Ureter (tissue), 1 donor: ENCODE results near the gene SNRPD3. TPM values are rescaled to one million over a fixed set of nuclear protein-coding genes. Genes with fewer than 3 reads are reported as not detected.
A peak's percentile ranks its signal among the peaks of the same experiment; 100 is the strongest.
"Not testable (repeated sequence)": the region's sequence is repeated elsewhere in the genome, so short reads cannot be mapped to it uniquely, and the experiment has no call there.

Experiments
- DNase-seq: peaks from one replicate; pipeline ENCODE4 v3.0.0-alpha.2; 2020; ENCODE audit warnings: low spot score
- total RNA-seq: library from RNA; stranded (reverse); gene quantifications from one replicate; pipeline ENCODE4 v1.2.4, GENCODE V29; 2023
- donor health status: DM: yes; HTN: yes; CAD: no.

SNRPD3 gene
- total RNA-seq, 1 donor from 2014 or later: 88.7 TPM

DNA sequence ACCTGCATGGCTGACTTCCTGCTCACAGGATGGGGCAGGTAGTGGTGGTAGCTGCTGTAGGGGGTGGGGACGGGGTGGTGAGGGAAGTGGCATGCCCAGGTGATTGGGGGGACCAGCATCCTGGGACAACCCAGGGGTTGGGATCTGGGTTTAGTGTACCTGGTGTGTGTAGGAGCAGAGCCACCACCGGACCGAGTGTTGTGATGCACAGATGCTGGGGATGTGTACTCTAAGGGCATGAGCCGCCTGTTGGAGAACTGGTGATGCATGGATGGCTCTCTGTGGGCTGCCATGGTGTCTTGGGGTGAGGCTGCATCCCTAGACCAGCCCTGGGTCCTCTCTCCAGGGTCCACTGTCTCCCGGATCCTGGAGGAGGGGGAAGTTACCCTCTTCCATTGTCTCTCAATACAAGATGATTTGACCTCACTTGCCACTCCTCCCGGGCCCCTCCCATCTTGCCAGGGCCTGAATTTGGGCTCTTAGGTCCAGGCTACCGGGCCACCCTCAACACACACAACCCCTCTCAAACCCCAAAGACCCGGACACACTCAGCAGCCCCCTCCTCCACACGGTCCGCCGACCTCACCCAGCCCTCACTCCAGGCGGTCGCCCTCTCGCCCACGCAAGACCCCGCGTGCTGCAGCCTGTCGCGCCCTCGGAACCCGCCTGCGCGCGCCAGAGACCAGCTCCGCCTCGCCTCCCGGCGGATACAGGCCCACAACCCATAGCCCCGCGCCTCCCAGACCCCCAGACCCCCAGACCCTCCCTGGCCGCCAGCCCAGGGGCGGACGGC, 36.5 kb downstream of the SNRPD3 start:
- DNase-seq: no peak

DNA sequence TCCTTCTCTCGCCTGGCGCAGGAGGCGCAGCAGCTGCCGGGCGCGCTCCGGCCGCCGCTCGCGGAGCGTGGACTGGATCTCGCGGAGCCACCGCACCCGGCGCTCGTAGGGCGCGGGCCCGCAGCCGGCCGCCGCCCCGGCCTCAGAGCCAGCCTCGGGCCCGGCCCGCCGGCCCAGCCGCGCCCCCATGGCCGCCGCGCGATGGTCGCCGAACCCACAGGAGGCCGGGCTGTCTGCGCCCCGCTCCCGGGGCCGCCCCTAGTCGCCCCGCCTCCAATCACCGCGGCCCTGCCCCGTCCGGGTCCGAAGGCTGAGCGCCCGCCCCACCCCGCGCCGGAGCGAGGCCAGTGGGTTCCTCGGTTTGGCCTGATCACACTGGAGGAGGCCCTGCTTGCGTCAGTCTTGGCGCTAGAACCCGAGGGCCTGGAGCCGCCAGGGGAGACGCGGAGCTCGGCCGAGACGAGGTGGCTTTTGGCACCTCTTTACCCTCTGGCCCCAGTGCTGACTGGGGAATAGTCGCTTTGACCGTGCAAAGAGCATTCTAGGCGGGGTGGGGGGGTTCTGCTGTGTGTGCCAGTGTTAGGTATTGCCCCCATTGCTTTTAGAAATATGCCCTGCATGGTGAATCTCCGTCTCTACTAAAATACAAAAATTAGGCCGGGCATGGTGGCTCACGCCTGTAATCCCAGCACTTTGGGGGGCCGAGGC, 37.2 kb downstream of the SNRPD3 start, which contains the start of gene LRRC75B:
LRRC75B (minus strand) TSS at position 223 of the 708 bp plus-strand sequence; CDS start at position 189, 34 bp downstream.
- peak; percentile 88 for DNase-seq

DNA sequence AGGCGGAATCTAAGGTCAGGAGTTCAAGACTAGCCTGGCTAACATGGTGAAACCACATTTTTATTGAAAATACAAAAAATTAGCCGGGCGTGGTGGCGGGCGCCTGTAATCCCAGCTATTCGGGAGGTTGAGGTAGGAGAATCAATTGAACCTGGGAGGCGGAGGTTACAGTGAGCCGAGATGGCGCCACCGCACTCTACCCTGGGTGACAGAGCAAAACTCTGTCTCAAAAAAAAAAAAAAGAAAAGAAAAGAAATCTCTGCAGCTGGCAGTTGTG, 37.7 kb downstream of the SNRPD3 start:
- DNase-seq: not testable (repeated sequence)

DNA sequence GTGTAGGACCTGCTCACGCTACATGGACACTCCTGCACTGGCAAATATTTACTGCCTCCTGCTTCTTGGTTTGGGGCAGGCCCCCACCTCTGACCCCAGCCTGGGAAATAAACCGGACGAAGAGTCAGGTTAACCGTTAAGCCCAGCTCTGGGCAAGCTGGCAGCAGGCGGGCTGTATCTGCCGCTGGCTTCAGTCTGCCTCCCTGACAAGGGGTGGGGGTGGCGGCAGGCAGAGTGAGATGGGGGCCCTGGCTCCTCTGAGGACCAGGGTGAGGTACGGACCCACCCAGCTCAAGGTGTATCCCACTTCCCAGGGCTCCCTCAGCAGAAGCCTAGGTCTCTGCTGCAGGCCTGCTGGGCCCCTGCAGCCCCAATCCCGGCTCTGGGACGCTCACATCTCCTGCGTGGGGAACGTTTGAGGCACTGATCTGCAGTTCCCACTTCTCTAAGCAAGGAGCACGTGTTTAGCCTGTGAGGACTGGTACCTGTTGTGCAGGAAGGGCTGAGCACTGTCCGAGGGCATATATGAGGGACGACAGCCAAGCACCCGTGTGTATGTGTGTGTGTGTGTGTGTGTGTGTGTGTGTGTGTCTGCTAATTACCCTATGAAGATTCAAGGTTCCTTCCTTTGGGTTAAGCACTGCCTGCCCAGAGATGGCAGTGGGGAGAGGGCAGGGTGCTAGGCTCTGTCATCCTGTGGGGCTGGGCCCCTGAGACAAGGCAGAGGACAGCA, 38.2 kb downstream of the SNRPD3 start:
- no peak for DNase-seq

DNA sequence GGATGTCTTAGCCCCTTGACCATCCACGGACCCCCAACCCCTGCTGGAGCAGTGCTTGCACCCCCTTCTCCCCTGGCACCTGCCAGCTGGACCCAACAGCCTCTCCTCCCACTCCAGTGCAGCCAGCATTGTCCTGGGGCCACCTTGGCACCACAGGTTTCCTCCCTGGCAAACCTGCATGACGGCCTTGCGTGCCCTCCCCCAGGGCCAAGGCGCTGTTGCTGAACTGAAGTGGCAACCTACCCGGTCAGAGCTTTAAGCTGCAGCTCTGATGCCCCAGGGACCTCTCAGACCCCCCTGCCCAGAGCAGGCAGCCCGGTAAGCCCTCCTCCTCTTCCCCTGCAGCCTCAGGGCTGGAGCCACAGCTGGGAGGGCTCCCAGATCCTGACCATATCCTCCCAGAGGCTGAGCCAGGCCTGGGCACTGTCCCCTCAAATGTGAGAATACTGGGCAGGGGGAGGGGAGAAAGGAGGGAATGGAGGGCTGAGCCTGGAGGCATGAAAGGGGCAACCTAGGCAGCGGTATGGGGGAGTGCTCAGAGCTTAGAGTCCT, 38.8 kb downstream of the SNRPD3 start:
- no peak for DNase-seq

DNA sequence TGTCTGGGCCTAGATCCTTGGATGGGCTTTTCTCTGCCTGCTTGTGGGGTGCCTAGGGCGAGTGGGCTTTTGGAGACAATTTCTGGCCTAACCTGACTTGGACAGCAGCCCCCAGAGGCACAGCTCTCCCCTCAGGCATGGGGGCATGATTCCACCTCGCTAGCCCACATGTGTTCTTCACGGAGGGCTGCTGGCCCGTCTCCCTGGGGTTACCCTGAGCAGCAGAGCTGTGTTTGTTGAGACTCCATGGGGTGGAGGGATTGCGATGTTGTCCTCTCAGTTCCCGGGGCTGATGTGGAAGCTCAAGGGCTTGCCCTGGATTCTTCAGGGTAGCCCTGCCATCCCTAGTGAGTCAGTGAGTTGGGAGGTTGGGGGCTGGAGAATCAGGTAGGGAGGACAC, 39.4 kb downstream of the SNRPD3 start:
- DNase-seq: no peak

DNA sequence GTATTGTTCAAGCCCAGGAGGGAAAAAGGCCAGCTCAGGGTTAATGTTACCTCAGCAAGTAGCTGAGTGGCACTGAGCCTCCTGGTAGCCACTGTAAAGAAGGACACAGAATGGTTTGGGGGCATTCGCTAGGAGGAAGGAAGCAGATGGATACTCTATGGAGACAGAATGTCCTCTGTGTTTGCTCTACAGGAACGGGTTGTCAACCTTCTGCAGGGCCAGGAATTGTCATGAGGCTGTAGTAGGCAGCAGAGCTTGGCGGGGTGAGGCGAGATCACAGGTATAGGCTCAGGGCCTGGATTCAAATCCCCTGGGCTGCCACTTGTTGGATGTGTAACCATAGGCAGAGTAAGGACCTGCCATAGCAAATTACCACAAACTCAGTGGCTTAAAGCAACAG, 40.1 kb downstream of the SNRPD3 start:
- DNase-seq: no peak

DNA sequence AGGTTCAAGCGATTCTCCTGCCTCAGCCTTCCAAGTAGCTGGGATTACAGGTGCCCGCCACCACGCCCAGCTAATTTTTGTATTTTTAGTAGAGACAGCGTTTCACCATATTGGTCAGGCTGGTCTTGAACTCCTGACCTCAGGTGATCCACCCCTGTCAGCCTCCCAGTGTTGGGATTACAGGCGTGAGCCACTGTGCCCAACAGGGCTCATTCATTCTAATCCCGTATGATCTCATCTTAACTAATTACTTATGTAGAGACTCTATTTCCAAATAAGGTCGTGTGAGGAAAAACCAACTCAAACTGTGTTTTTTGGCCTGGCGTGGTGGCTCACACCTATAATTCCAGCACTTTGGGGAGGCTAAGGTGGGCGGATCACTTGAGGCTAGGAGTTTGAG, 41.3 kb downstream of the SNRPD3 start:
- DNase-seq: not testable (repeated sequence)

DNA sequence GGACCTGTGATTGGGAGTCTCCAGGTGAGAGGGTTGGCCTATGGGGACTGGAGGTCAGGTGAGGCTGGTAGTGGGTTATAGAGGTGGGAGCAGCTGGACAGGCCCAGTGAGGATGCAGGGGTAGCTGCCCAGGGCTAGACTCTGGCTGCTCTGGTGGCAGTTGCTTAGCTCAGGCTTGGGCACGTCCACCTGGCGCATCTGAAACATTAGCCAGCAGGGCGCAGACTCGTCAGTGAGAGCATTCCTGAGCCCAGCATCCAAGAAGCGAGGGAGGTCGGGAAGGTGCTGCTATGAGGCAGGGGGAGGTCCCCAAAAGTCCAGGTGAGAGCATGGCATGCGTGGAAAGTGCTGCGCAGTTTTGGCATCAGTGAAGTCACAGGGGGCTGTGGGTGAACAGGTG, 43.7 kb downstream of the SNRPD3 start:
- DNase-seq: no peak

DNA sequence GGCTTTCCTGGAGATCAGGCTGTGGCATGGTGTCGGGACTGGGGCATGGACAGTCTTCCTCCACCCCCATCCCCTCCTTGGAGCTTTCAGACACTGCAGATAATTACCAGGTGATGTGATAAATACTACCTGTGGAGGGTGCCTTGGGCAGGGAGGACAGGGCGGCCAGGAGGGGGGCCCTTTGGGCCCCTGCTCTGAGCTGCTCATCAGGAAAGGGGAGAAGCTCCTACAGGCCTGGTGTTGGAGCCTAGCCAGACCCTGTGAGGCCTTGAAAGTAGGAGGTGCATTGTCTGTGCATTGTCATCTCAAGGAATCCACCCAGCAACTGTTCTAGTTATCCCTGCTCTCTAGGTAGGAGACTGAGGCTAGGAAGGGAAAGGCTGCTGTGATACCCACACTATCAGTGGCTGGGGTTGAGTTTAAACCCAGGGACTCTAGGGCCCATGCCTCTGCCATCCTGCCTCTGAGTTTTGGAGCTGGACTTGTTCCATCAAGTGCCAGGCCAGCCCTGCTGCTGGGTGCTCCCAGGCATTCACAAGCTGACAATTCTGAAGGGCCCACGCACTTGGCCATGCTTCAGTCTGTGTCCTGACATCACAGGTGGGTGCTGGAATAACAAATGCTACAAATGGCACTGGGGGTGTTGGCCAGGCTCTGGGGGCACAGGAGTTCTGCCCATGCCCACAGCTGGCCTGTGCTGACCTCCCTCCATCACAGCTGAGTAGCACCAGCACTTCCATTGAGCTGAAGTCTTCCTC, 44.3 kb downstream of the SNRPD3 start:
- not testable (repeated sequence) for DNase-seq

DNA sequence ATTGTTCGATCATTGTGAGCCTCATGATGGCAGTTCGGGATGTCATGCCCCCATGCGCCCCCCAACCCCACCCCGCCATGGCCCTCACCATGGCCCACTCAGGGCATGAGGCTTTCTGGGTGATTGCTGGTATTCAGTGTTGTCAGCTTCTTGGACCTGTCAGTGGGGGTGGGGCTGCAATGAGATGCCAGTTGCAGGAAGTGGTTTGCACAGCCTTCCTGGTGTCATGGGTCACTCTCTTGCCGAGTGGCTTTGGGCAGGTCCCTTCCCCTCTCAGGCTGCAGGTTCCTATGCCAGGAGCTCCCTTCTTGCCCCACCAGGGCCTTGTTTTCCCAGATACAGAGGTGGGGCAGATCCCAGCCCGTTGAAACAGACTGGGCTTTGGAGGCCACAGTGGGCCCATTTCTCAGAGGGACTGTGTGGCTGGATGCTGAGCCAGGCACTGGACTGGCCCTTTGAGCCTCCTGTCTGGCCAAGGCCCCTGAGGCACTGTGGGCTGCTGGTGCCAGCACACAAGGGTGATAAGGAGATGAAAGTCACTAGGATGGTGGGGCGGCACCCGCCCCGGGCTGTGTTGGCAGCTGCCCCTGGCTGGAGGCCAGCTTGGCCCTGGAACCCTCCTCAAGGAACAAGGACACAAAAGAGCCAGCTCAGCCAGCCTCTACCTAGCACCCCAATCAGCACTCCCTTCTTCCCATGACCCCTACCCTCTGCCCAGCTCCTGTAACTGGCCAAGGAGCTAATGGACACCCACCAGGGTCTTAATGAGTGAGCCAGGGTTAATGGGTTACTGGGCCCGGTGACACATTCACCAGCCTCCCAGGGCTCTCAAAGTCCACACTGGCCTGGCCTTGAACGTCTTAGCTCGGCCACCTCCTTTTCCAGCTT, 45.7 kb downstream of the SNRPD3 start:
- DNase-seq: no peak

DNA sequence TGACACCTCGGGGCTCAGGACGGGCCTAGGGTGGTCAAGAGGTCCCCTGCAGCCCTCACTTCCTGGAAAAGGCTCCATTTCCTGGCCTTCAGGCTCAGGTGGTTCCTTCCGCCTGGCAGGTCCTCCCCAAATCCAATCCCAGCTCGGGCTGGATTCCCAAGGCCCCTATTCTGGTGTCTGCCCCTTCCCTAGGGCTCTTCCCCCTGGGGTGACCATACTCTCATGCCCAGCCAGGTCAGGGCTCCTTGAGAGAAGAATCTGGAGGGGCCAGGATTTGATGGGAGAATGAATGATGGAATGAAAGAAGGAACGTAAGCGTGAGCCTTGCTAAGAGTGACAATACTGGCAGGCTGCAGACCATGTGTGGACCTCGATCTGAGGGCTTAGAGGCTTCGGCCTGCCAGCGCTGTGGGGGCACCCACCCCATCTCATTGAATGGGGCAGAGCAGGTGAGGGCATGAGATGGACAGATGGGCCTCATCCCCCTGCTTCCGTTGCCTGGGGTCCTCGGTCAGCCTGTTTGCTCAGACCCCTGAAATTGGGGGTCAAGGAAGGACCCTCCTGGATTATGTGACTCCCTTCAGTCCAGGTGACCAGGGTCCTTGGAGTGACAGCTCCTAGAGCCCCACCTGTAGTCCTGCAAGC, 46.4 kb downstream of the SNRPD3 start:
- not testable (repeated sequence) for DNase-seq

DNA sequence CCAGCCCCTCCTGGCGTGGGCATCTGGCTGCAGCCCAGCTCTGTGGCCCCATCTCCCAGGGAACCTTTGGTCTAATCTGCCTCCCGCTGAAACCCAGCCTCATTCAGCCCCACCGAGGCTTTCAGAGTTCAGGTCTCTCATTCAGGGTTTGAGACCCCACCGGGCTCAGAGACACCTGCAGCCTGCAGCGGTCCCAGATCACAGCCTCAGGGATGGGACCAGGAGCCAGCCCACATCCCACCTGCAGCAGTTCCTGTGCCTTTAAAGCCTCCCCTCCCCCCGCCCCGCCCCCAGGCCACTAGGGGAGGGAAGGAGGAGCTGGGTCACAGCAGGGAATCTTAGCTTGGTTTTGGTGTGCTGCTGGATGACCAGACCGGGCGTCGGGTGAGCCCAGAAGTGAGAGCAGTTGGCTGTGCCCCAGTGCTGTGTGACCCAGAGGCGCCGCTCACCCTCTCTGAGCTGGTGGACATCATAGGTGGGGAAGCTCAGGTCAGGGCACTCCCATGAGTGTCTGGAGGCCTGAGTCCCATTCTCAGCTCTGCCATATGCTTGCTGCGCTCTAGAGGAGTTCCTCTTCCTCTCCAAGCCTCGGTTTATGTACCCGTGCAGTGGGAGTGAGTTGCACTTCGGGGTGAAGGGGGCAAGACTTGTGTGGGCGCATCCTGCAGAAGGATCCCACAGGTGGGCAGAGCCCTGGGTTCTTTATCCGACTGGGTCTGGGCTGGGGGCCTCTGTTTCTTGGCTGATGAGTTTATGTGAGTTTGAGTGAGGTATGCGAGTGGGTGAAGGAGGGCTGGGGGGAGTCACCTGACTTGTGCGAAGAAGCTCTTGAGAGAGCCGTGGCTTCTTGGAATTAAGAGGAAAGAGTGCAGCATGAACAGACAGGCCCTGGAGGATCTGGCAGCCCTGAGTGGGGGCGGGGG, 47.3 kb downstream of the SNRPD3 start, which contains the start of gene GGT1:
GGT1 (plus strand) TSS at position 347 of the 923 bp plus-strand sequence. CDS start 7,889 bp downstream, outside the sequence.
- DNase-seq: not testable (repeated sequence)

DNA sequence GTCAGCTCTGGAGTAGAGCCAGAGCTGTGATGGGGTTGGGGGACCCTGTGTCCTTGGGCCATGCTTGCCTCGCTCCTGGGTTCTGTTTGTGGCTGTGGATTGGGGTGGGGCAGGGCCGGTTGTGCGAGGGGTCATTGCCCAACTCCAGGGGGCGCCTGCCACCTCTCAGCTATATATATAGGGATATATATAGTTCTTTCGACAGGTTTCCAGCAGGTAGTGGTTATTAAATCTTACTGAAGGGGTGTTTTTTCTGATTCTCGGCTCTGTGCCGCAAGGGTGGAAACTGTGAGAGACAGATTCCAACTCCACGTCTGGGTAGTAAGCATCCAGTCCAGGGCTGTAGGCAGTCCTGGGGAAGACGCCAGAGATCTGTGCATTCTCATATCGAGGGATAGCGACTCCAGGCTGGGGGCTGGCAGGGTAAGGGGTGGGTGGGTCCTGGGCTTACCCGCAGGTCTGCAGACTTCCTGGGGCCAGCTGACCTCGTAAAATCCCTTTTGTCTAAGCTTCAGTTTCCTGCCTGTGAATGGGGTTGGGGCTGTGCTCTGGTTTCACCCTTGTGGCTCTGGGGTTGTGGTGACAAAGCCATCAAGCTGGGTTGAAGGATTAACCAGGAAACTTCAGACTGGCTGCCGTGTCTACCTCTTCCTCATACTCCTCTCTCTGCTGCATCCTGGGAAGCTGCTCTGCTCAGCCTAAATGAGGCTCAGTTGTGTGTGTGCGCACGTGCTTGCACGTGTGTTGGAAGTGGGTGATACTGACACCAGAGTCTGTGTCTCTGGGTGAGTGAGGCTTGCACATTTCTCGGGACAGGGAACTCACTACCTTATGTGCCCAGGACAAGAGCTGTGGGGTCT, 48.2 kb downstream of the SNRPD3 start:
- DNase-seq: not testable (repeated sequence)

DNA sequence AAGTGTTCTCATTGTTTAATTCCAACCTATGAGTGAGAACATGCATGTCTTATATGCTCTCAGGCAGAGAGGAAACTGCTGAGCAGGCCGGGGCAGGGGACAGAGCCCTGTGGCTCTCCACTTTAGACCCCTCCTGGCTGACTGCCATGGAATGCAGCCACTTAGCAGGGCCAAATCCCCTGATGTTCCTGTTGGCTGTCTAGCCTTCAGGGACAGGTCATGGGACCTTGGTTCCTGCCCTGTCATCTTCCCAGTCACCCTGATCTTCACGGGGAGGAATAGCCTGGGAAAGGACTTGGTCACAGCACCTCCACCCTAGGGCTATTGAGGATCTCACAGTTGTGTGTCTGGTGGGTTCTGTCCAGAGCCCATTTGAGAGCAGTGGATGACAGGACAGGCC, 50.5 kb downstream of the SNRPD3 start:
- not testable (repeated sequence) for DNase-seq

DNA sequence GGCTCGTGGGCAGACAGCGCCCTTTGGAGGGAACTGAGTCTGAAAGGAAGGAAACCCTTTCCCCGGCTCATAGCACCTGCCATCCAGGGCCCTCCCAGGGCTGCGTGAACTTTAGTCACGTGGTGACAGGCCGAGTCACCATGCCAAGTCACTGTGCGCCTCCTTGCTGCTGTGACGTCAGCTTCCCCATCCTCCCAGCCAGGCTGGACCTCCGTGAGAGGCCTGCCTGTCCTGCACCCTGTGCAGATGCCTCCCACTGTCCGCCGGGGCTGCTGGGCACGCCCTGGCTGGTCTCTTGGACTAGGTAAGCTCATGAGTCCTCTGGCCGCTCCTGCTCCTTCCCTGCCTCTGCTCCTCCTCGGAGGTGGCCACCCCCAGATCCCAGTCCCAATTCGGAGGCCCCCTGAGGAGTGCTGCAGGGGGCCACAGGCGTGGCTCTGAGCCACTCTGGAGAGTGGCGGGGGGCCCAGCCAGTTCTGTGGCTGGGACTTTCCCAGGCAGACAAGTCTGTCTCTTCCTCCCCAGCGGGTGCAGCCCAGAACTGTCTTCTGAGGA, 51.7 kb downstream of the SNRPD3 start:
- DNase-seq: not testable (repeated sequence)

DNA sequence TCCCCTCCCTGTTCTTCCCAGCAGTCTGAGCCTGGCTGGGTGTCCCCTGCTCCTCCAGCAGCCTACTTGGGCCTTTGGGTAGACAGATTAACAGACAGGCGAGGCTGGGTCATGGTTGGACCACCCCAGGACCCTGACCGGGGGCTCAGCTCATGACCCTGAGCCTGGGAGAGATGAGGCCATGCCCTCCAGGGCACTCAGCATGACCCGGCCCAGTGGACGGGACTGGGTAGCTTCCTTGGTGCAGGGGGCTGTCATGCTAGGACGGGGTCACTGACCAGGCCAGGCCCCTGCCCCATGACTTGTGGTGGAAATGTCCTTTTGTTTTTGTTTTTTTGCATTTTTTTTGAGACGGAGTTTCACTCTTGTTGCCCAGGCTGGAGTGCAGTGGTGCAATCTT, 52.5 kb downstream of the SNRPD3 start:
- not testable (repeated sequence) for DNase-seq
